Measurements from ENCODE around the gene PCDHGA4. TPM values are rescaled to one million over a fixed set of nuclear protein-coding genes. Genes with fewer than 3 reads are reported as not detected.

PCDHGA4 gene
- total and polyA plus RNA-seq, 5 donors = 1.7 to 5.8 (median 5.6) TPM

DNA sequence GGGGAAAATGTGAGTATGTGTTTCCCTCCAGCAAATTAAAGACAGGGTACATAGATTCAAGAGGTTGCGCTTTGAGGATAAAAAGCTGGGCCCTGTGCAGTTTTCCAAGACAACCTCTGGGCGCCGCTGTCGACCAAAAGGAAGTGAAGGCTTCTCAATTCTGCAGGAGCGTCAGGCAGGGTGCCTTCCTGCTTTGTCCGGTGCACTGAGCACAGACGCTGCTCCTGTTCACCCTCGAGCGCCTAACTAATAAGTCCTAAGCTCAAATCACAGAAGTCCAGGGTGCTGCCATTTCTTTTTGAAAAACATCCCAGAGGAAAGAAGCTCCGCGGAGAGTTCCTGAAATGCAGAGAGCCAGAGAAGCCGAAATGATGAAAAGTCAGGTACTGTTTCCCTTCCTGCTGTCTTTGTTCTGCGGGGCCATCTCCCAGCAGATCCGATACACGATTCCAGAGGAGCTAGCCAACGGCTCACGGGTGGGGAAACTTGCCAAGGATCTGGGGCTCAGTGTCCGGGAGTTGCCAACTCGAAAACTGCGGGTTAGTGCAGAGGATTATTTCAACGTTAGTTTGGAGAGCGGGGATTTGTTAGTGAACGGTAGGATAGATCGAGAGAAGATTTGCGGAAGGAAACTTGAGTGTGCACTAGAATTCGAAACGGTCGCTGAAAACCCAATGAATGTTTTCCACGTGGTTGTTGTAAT is 4.8 kb upstream of the PCDHGA4 start, which contains the start of gene PCDHGB1:
Gene PCDHGB1, plus strand, starts transcription at position 183 of the 703 bp plus-strand sequence. Its CDS starts 162 bp downstream, at position 345.
- Histone ChIP-seq H3K9me3 (ENCODE audit: control insufficient read depth, low read length) (peaks cover 13% of the 10 kb centered on the region), H3K27ac (ENCODE audit: low read length) (no peak within 1 kb of the TSS), H3K4me1 (ENCODE audit: control insufficient read depth, insufficient read depth, low read length) (no peaks in the 10 kb centered on the region), H3K27me3 (ENCODE audit: control insufficient read depth, insufficient read depth) (no peaks in the 10 kb centered on the region), H3K4me3 (ENCODE audit: low read length) (peak within 1 kb of the TSS; percentile 45)
- intact Hi-C loops (cut with DNase I) = no loop called here
- WGBS = 20% methylated on average over 29 of the region's 29 CpGs
- ATAC-seq = peak; percentile 44 to 60
- DNase-seq = peak in 2 of 3 donors; percentile 65 to 71

DNA sequence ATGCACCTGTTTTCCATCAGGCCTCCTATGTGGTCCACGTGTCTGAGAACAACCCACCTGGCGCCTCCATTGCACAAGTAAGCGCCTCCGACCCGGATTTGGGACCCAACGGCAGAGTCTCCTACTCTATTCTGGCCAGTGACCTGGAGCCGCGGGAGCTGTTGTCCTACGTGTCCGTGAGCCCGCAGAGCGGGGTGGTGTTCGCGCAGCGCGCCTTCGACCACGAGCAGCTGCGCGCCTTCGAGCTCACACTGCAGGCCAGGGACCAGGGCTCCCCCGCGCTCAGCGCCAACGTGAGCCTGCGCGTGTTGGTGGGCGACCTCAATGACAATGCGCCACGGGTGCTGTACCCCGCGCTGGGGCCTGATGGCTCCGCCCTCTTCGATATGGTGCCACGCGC is 3.2 kb upstream of the PCDHGA4 start:
- Histone ChIP-seq H3K27ac (ENCODE audit: low read length) (no peak overlapping the region), H3K9me3 (ENCODE audit: control insufficient read depth, low read length) (peaks cover 7% of the 10 kb centered on the region), H3K27me3 (ENCODE audit: control insufficient read depth, insufficient read depth) (no peaks in the 10 kb centered on the region), H3K4me3 (ENCODE audit: low read length) (no peak overlapping the region), H3K4me1 (ENCODE audit: control insufficient read depth, insufficient read depth, low read length) (no peaks in the 10 kb centered on the region)
- whole genome bisulfite sequencing = 24% methylated on average over 34 of the region's 36 CpGs
- intact Hi-C loops (cut with DNase I) = no loop called here
- DNase-seq = no peak
- no peak for ATAC-seq

DNA sequence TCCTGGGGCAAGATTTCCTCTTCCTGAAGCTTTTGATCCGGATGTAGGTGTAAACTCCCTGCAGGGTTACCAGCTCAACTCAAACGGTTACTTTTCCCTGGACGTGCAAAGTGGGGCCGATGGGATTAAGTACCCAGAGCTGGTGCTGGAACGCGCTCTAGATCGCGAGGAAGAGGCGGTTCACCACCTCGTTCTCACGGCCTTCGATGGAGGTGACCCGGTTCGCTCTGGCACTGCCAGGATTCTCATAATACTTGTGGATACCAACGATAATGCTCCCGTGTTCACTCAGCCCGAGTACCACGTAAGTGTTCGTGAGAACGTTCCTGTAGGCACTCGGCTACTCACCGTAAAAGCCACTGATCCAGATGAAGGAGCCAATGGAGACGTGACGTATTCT is 820 bp downstream of the PCDHGA4 start:
- peaks cover 11% of the 10 kb centered on the region for H3K9me3 ChIP-seq (ENCODE audit: control insufficient read depth, low read length)

DNA sequence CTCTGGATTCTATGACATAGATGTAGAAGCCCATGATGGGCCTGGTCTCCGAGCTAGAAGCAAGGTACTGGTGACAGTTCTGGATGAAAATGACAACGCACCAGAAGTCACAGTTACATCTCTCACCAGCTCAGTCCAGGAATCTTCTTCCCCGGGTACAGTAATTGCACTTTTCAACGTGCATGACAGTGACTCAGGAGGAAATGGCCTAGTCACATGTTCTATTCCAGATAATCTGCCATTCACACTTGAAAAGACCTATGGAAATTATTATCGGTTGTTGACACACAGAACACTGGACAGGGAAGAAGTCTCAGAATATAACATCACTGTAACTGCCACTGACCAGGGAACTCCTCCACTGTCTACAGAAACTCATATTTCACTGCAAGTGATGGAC is 1.3 kb downstream of the PCDHGA4 start:
- WGBS = 70% methylated on average over 5 of the region's 5 CpGs
- no peaks in the 10 kb centered on the region for H3K27me3 ChIP-seq (ENCODE audit: control insufficient read depth, insufficient read depth)
- no peak overlapping the region for H3K27ac ChIP-seq (ENCODE audit: low read length)
- DNase-seq (no peak), ATAC-seq (no peak)
- H3K9me3 ChIP-seq (ENCODE audit: control insufficient read depth, low read length) = peaks cover 11% of the 10 kb centered on the region
- no peaks in the 10 kb centered on the region for H3K4me1 ChIP-seq (ENCODE audit: control insufficient read depth, insufficient read depth, low read length)
- H3K4me3 ChIP-seq (ENCODE audit: low read length) = no peak overlapping the region
- intact Hi-C loops (cut with DNase I) = no loop called here

More for the DNA sequence above, 820 bp downstream of the PCDHGA4 start:
- Histone ChIP-seq H3K4me1 (ENCODE audit: control insufficient read depth, insufficient read depth, low read length) (no peaks in the 10 kb centered on the region), H3K27ac (ENCODE audit: low read length) (no peak overlapping the region), H3K27me3 (ENCODE audit: control insufficient read depth, insufficient read depth) (no peaks in the 10 kb centered on the region), H3K4me3 (ENCODE audit: low read length) (no peak overlapping the region)
- DNase-seq = no peak
- 47% methylated on average over 24 of the region's 24 CpGs for WGBS
- no peak for ATAC-seq
- intact Hi-C loops (cut with DNase I) = no loop called here

DNA sequence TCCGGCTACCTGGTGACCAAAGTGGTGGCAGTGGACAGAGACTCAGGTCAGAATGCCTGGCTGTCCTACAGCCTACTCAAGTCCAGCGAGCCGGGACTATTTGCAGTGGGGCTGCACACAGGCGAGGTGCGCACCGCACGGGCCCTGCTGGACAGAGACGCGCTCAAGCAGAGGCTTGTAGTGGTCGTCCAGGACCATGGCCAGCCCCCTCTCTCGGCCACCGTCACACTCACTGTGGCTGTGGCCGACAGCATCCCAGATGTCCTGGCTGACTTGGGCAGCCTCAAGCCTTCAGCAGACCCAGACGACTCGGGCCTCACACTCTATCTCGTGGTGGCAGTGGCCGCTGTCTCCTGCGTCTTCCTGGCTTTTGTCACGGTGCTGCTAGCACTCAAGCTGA is 2.1 kb downstream of the PCDHGA4 start:
- ATAC-seq (no peak), DNase-seq (no peak)
- no peaks in the 10 kb centered on the region for H3K4me1 ChIP-seq (ENCODE audit: control insufficient read depth, insufficient read depth, low read length)
- no peaks in the 10 kb centered on the region for H3K27me3 ChIP-seq (ENCODE audit: control insufficient read depth, insufficient read depth)
- WGBS = 40% methylated on average over 19 of the region's 19 CpGs
- H3K27ac ChIP-seq (ENCODE audit: low read length) = no peak overlapping the region
- peaks cover 8% of the 10 kb centered on the region for H3K9me3 ChIP-seq (ENCODE audit: control insufficient read depth, low read length)
- no peak overlapping the region for H3K4me3 ChIP-seq (ENCODE audit: low read length)
- intact Hi-C loops (cut with DNase I) = no loop called here

DNA sequence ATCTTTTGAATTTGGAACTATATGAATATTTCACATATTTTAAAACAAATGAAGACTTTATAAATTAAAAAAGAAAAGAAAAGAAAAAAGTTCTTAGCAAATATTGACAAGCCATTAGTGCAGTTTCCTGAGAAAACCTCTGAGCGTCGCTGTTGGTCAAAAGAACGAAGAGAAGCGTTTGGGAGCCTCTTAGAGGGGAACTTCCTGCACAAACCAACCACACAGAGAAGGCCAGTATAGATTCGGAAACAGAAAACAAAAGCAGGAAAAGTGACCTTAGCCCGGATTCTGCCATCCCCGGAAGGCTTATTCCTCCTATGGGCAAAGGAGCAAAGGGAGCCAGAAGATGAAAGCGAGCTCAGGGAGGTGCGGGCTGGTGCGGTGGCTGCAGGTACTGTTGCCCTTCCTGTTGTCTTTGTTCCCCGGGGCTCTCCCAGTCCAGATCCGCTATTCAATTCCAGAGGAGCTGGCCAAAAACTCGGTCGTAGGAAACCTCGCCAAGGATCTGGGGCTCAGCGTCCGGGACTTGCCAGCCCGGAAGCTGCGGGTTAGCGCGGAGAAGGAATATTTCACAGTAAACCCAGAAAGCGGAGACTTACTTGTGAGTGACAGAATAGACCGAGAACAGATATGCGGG is 5.1 kb downstream of the PCDHGA4 start, which contains the start of gene PCDHGB2:
Gene PCDHGB2, plus strand, starts transcription at position 205 of the 637 bp plus-strand sequence. Its CDS starts 142 bp downstream, at position 347.
- ATAC-seq = no peak
- Histone ChIP-seq H3K4me3 (ENCODE audit: low read length) (peak within 1 kb of the TSS; percentile 62), H3K27me3 (ENCODE audit: control insufficient read depth, insufficient read depth) (no peaks in the 10 kb centered on the region), H3K9me3 (ENCODE audit: control insufficient read depth, low read length) (peaks cover 16% of the 10 kb centered on the region), H3K27ac (ENCODE audit: low read length) (no peak within 1 kb of the TSS), H3K4me1 (ENCODE audit: control insufficient read depth, insufficient read depth, low read length) (no peaks in the 10 kb centered on the region)
- 13% methylated on average over 24 of the region's 24 CpGs for WGBS
- peak in 1 of 3 donors; percentile 33 for DNase-seq
- intact Hi-C loops (cut with DNase I) = no loop called here

DNA sequence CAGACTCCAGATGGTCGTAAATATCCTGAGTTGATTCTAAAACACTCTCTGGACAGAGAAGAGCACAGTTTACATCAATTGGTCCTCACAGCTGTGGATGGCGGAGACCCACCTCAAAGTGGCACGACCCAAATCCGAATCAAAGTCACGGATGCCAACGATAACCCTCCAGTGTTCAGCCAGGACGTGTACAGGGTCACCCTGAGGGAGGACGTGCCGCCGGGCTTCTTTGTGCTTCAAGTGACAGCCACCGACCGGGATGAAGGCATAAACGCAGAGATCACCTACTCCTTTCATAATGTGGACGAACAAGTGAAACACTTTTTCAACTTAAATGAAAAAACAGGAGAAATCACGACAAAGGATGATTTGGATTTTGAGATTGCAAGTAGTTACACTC is 5.9 kb downstream of the PCDHGA4 start:
- Histone ChIP-seq H3K4me3 (ENCODE audit: low read length) (no peak overlapping the region), H3K27me3 (ENCODE audit: control insufficient read depth, insufficient read depth) (no peaks in the 10 kb centered on the region), H3K9me3 (ENCODE audit: control insufficient read depth, low read length) (peaks cover 21% of the 10 kb centered on the region), H3K4me1 (ENCODE audit: control insufficient read depth, insufficient read depth, low read length) (no peaks in the 10 kb centered on the region), H3K27ac (ENCODE audit: low read length) (no peak overlapping the region)
- ATAC-seq = no peak
- intact Hi-C loops (cut with DNase I) = no loop called here
- WGBS = 32% methylated on average over 15 of the region's 15 CpGs
- DNase-seq = no peak

DNA sequence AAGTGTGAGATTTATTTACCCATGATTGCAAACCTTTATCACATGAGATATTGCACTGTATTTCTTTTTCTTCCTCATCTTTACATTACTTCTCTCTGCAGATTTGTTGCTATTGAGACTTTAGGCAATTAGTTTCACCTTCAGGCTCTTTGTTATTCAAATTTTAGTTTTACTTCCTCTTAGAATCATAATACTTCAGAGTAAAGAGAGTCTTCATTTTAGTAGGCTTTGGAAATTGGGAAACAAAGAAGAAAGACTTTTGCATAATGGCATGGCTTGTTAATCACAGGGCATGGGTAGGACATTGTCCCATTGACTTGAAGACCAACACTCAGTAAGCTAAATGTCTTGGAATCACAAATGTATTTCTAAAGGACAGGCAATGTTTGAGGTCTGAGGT is 7.9 kb downstream of the PCDHGA4 start:
- no peak overlapping the region for H3K4me3 ChIP-seq (ENCODE audit: low read length)
- peaks cover 25% of the 10 kb centered on the region for H3K9me3 ChIP-seq (ENCODE audit: control insufficient read depth, low read length)
- ATAC-seq = no peak
- H3K4me1 ChIP-seq (ENCODE audit: control insufficient read depth, insufficient read depth, low read length) = no peaks in the 10 kb centered on the region
- DNase-seq = no peak
- intact Hi-C loops (cut with DNase I) = no loop called here
- no peak overlapping the region for H3K27ac ChIP-seq (ENCODE audit: low read length)
- H3K27me3 ChIP-seq (ENCODE audit: control insufficient read depth, insufficient read depth) = no peaks in the 10 kb centered on the region

DNA sequence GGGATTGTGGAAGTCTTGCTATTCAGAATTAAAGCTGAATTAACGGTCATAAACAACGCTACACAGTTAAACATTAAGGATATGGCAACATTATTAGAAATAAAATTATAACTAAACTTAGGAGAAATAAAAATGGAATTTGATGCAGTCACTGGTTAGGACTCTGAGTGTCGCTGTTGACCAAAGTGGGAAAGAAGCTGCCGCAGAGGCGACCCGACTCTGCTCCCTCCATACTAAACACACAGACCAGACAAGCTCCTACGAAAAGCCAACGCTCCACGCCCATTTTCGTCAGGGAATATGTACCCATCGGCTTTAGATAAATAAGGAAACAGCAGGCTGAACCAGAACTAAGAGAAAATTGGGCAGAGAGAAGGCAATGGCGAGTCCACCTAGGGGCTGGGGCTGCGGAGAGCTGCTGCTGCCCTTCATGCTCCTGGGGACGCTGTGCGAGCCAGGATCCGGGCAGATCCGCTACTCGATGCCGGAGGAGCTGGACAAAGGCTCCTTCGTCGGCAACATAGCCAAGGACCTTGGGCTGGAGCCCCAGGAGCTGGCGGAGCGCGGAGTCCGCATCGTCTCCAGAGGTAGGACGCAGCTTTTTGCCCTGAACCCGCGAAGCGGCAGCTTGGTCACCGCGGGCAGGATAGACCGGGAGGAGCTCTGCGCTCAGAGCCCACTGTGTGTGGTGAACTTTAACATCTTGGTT is 9.3 kb downstream of the PCDHGA4 start, which contains the start of gene PCDHGA5:
Gene PCDHGA5, plus strand, starts transcription at position 211 of the 709 bp plus-strand sequence. Its CDS starts 169 bp downstream, at position 380.
- Histone ChIP-seq H3K4me3 (ENCODE audit: low read length) (peak within 1 kb of the TSS; percentile 21), H3K27ac (ENCODE audit: low read length) (no peak within 1 kb of the TSS), H3K9me3 (ENCODE audit: control insufficient read depth, low read length) (peaks cover 25% of the 10 kb centered on the region), H3K27me3 (ENCODE audit: control insufficient read depth, insufficient read depth) (no peaks in the 10 kb centered on the region), H3K4me1 (ENCODE audit: control insufficient read depth, insufficient read depth, low read length) (no peaks in the 10 kb centered on the region)
- no peak for DNase-seq
- ATAC-seq = peak in 1 of 2 donors; percentile 37
- intact Hi-C loops (cut with DNase I) = no loop called here
- WGBS = 14% methylated on average over 34 of the region's 34 CpGs

DNA sequence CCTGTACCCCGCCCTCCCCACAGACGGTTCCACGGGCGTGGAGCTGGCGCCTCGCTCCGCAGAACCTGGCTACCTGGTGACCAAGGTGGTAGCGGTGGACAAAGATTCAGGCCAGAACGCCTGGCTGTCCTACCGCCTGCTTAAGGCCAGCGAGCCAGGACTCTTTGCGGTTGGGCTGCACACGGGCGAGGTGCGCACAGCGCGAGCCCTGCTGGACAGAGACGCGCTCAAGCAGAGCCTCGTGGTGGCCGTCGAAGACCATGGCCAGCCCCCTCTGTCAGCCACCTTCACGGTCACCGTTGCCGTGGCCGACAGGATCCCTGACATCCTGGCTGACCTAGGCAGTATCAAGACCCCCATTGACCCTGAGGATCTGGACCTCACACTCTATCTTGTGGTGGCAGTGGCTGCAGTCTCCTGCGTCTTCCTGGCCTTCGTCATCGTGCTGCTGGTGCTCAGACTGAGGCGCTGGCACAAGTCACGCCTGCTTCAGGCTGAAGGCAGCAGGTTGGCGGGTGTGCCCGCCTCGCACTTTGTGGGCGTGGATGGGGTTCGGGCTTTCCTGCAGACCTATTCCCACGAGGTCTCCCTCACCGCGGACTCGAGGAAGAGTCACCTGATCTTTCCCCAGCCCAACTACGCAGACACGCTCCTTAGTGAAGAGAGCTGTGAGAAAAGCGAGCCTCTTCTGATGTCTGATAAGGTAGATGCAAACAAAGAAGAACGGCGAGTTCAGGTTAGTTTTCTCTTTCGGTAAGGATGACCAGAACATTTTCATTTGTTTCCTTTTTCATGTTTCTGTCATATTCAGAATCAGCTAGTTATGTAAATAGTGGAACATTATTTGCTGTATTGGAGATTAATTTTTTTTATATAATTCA is 11.4 kb downstream of the PCDHGA4 start:
- H3K27ac ChIP-seq (ENCODE audit: low read length) = no peak overlapping the region
- ATAC-seq = no peak
- H3K4me1 ChIP-seq (ENCODE audit: control insufficient read depth, insufficient read depth, low read length) = no peaks in the 10 kb centered on the region
- H3K4me3 ChIP-seq (ENCODE audit: low read length) = no peak overlapping the region
- no peaks in the 10 kb centered on the region for H3K27me3 ChIP-seq (ENCODE audit: control insufficient read depth, insufficient read depth)
- peaks cover 24% of the 10 kb centered on the region for H3K9me3 ChIP-seq (ENCODE audit: control insufficient read depth, low read length)
- no peak for DNase-seq
- intact Hi-C loops (cut with DNase I) = no loop called here
- 30% methylated on average over 46 of the region's 46 CpGs for WGBS
